Adipose tissue (tissue), 3 donors: Measurements from ENCODE around the gene ANGPTL4. TPM values are rescaled to one million over a fixed set of nuclear protein-coding genes. Genes with fewer than 3 reads are reported as not detected.
"Not testable (repeated sequence)": the region's sequence is repeated elsewhere in the genome, so short reads cannot be mapped to it uniquely, and the experiment has no call there.

Experiments used
- H3K27ac ChIP-seq: one replicate; pipeline ENCODE4 v1.5.1; 2013; ENCODE audit warnings: low read depth, low read length
- whole genome bisulfite sequencing, 3 donors: extraction: QIAGEN DNeasy Blood & Tissue Kit; methylation state at CpG; one replicate each; pipeline ENCODE4 v1.1.7; 2013; 5-methylcytosine and 5-hydroxymethylcytosine counted together
- polyA plus RNA-seq, 3 donors: library from polyadenylated mRNA; stranded (reverse); fragments of 200-250 nt; gene quantifications; one replicate each; pipeline ENCODE4 v1.2.3, GENCODE V29; 2013
- donor health status: healthy with polysubstance abuse.
- donor health status: Bipolar disorder and iron deficiency.
- donor health status: healthy.

Gene ANGPTL4
- polyA plus RNA-seq, 3 donors: 43.9 to 297 (median 47.8) TPM

DNA sequence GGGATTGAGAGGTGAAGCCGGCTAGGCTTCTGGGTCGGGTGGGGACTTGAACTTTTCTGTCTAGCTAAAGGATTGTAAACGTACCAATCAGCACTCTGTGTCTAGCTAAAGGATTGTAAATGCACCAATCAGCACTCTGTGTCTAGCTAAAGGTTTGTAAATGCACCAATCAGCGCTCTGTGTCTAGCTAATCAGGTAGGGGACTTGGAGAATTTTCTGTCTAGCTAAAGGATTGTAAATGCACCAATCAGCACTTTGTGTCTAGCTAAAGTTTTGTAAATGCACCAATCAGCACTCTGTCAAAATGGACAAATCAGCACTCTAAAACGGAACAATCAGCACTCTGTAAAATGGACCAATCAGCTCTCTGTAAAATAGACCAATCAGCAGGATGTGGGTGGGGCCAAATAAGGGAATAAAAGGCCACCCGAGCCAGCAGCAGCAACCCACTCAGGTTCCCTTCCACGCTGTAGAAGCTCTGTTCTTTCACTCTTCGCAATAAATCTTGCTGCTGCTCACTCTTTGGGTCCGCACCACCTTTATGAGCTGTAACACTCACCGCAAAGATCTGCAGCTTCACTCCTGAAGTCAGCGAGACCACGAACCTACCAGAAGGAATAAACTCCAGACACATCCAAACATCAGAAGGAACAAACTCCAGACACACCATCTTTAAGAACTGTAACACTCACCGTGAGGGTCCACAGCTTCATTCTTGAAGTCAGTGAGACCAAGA lies 15.4 kb downstream of the ANGPTL4 start:
- H3K27ac ChIP-seq: not testable (repeated sequence)
- WGBS, 3 donors: 94 to 97% (median 94%) methylated on average over 13 of the region's 13 CpGs

DNA sequence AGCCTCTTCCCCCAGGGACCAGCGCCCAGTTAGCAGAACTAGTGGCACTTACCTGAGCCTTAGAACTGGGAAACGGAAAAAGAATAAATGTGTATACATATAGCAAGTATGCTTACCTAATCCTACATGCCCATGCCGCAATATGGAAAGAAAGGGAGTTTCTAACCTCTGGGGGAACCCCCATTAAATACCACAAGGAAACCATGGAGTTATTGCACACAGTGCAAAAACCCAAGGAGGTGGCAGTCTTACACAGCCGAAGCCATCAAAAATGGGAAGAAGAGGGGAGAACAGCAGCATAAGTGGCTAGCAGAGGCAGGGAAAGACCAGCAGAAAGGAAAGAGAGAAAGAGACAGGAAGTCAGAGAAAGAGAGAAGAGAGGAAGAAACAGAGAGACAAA lies 20.6 kb downstream of the ANGPTL4 start:
- not testable (repeated sequence) for H3K27ac ChIP-seq
- 51 to 95% (median 76%) methylated on average over 4 of the region's 4 CpGs for WGBS, 3 donors

DNA sequence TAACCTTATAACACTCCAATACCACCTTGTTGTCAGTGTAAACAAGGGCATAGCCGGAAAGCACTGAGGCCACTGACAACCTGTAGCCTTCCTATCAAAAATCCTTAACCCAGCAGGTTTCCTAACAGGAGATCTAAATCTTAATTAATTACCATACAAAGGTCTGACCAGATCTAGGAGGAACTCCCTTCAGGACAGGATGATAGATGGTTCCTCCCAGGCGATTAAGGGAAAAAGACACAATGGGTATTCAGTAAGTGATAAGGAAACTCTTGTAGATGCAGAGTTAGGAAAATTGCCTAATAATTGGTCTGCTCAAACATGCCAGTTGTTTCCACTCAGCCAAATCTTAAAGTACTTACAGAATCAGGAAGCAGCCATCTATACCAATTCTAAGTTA lies 21.1 kb downstream of the ANGPTL4 start:
- H3K27ac ChIP-seq: not testable (repeated sequence)
- WGBS, 3 donors: 38 to 54% (median 54%) methylated on average over 2 of the region's 2 CpGs

DNA sequence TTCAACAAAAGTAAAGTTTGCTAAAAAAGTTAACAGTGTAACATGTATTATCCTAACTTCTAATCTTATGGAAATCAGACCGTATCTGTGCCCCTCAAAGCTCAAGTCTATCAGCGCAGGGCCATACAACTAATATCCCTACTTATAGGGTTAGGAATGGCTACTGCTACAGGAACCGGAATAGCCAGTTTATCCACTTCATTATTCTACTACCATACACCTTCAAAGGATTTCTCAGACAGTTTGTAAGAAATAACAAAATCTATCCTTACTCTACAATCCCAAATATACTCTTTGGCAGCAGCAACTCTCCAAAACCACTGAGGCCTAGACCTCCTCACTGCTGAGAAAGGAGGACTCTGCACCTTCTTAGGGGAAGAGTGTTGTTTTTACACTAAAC lies 21.6 kb downstream of the ANGPTL4 start:
- 41 to 91% (median 88%) methylated on average over 3 of the region's 3 CpGs for WGBS, 3 donors
- not testable (repeated sequence) for H3K27ac ChIP-seq

DNA sequence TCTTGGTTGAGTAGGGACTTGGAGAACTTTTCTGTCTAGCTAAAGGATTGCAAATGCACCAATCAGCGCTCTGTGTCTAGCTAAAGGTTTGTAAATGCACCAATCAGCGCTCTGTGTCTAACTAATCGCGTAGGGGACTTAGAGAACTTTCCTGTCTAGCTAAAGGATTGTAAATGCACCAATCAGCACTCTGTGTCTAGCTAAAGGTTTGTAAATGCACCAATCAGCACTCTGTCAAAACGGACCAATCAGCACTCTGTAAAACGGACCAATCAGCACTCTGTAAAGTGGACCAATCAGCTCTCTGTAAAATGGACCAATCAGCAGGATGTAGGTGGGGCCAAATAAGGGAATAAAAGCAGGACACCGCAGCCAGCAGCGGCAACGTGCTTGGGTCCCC lies 22.5 kb downstream of the ANGPTL4 start:
- not testable (repeated sequence) for H3K27ac ChIP-seq
- 84 to 92% (median 87%) methylated on average over 9 of the region's 9 CpGs for whole genome bisulfite sequencing, 3 donors

DNA sequence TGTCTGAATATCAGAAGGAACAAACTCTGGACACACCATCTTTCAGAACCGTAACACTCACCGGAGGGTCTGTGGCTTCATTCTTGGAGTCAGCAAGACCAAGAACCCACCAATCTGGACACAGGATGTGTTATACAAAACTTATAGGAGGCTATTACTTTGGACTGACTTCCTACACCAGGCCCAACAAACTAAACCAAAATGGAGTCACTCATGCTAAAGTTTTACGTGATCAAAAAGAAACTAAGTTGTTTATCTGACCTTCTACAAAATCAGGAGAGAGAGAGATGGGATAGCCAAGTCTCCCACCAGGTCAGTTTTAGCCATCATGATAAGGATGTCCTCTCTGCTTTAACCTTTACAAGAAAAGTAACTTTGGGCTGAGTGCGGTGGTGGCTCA lies 23.0 kb downstream of the ANGPTL4 start:
- no peak overlapping the region for H3K27ac ChIP-seq

DNA sequence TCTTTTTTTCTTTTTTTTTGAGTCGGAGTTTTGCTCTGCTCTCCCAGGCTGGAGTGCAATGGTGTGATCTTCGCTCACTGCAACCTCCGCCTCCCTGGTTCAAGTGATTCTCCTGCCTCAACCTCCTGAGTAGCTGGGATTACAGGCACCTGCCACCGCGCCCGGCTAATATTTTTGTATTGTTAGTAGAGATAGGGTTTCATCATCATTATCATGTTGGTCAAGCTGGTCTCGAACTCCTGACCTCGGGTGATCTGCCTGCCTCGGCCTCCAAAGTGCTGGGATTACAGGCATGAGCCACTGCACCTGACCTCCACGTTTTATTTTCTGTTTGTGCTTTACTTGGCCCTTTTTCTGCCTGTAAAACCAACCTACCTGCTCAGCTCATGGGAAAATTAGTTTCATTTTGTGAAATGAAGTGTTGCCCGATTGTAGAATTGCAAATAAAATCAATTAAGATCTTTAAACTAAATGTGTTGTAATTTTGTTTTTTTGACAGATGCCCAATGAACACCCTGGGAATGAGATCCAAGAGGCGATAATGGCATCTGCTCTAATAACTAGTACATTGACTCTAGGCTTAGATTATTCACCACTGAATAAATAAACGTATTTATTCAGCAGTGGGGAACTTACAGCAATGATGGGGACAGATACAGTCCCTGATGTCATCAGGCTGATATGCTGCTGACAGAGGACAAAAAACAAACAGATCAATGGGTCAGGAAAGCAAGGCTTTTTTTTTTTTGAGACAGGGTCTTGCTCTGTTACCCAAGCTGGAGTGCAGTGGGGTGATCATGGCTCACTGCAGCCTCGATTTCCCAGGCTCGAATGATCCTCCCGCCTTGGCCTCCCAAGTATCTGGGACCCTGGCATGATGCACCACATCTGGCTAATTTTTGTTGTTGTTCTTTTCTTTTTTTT lies 24.0 kb downstream of the ANGPTL4 start:
- WGBS, 3 donors: 53 to 92% (median 92%) methylated on average over 16 of the region's 16 CpGs
- no peak overlapping the region for H3K27ac ChIP-seq

More for the DNA sequence above, 23.0 kb downstream of the ANGPTL4 start:
- WGBS, 3 donors: 74 to 99% (median 84%) methylated on average over 4 of the region's 4 CpGs

DNA sequence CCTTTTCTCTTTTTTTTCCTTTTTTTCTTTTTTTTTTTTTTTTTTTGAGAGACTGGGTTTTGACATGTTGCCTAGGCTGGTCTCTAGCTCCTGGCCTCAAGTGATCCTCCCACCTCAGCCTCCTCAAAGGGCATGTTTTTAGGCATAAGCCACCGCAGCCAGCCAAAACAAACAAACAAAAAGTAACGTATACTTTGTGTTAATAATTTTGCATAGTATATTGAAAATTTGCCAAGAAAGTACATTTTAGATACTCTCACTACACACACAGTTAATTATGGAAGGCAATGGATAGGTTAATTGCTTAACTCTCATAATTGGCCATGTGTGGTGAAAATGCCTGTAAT lies 24.6 kb downstream of the ANGPTL4 start:
- H3K27ac ChIP-seq: no peak overlapping the region
- 33 to 65% (median 60%) methylated on average over 2 of the region's 2 CpGs for WGBS, 3 donors

DNA sequence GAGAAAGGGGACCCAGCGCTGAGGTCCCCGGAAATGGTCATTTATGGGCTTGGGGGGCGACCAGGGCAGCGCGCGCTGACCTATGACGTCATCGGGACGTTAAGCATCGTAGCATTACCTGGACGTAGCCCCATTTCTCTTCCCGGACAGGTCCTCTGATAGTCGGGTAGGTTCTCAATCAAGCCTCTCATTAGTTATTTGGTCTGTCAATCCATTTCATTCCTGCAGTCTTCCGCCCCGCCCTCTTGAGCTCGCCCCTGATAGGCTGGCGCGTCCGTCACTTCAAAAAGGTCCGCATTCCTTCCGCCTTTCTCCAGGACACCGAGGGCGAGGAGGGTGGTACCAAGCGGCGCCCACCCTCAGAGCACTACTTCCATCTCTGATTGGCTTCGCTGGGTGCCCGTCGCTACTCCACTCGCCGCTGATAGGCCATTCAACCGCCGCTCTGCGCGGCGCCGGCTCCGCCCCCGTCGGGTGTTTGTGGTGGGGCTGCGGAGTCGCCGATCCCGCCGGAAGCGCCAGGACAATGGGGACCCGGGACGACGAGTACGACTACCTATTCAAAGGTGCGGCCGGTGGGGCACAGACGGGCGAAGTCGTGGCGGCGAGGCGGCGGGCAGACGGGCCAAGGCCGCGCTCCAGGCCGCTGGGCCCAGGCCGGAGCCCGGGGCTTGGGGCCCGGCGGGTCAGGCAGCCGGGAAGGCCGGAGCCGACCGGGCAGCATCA lies 26.1 kb downstream of the ANGPTL4 start, which contains the start of gene RAB11B:
Gene RAB11B (plus strand): TSS at position 470 of the 726 bp plus-strand sequence. CDS start 57 bp downstream, at position 527.
- H3K27ac ChIP-seq: peak within 1 kb of the TSS; percentile 100
- whole genome bisulfite sequencing, 3 donors: 0% methylated on average over 64 to 70 of the region's 70 CpGs

DNA sequence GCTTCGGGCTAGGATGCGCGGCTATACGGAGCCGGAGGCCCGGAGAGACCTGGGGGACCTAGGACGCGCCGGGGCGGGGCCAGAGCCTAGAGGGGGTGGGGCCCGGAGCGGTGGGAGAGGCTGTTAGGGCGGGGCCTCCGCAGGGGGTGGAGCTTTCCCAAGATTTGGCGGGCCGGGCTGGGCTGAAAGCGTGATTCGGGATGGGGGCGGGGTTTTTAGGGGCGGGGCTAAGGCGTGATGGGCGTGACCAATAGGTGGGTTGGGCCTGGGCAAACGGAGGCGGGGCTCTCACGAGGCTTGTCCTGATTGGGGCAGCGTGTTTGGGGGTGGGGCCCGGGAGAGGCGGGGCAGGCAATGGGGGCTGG lies 26.6 kb downstream of the ANGPTL4 start:
- H3K27ac ChIP-seq: peak overlapping the region; percentile 100
- WGBS, 3 donors: 0 to 1% (median 0%) methylated on average over 17 to 28 of the region's 28 CpGs

DNA sequence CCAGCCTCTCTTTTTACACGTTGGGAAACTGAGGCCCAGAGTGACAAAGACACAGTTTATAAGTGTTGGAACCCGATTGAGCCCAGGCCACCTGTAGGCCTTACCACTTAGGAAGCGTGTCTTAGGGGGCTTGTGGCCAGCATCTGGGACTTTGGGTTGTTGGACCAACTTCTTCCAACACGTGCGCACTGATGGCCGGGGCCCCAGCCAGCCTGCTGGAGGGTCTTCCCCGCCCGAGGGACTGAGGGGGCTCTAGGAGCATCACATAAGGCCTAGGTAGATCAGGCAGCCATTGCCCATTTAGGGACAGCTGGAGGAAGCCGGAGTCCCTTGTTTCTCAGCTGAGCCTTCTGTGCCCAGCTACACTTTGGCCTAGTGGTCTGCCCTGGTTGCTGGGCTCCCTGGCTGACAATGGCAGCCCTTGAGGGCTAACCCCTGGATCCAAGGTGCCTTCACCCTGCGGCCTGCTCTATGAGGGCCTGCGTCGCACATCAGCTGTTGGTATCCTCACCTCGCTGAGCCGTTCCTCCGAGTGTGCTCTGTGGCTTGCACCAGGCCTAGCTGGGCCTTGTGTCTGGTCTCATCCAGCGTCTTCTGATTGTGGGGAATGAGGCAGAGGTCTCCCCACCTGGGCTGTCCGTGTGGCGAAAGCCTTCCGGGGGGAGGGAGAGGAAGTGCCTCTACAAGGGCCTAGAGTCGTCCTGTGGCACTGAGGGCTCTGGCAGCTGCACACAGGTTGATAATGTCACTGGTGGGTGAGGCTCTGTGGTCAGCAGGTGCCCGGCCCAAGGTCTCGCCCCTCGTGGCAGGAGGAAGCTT lies 27.5 kb downstream of the ANGPTL4 start:
- 54 to 68% (median 63%) methylated on average over 23 of the region's 23 CpGs for WGBS, 3 donors

DNA sequence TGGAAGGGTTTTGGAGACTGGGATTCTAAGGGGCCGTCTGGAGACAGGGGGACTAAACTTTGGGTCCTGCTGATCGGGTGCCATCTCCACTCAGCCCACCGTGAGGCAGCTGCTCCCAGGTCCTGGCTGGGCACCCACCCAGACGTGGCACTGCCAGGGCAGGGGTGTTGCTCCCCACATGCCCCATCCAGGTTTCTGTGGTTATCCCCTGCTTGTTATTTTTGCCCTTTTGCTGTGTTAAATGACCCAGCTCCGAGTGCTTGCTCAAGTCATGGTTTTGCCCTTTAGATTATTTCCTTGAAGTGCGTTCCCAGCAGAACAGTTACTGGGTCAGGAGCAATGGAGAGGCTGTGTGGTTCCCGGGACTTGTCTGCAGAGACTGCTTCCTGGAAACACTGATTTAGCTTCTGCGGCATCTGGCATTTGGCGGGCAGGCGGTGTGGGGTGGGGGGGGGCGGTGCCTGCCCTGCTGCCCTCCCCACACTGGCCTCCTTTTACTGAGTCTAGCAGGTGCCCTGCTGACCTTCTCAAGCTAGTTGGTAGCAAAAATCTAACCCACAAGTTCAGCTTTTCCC lies 28.1 kb downstream of the ANGPTL4 start:
- peak overlapping the region; percentile 83 for H3K27ac ChIP-seq
- 23 to 35% (median 25%) methylated on average over 11 of the region's 11 CpGs for whole genome bisulfite sequencing, 3 donors

More for the DNA sequence above, 27.5 kb downstream of the ANGPTL4 start:
- H3K27ac ChIP-seq: peak overlapping the region; percentile 83

DNA sequence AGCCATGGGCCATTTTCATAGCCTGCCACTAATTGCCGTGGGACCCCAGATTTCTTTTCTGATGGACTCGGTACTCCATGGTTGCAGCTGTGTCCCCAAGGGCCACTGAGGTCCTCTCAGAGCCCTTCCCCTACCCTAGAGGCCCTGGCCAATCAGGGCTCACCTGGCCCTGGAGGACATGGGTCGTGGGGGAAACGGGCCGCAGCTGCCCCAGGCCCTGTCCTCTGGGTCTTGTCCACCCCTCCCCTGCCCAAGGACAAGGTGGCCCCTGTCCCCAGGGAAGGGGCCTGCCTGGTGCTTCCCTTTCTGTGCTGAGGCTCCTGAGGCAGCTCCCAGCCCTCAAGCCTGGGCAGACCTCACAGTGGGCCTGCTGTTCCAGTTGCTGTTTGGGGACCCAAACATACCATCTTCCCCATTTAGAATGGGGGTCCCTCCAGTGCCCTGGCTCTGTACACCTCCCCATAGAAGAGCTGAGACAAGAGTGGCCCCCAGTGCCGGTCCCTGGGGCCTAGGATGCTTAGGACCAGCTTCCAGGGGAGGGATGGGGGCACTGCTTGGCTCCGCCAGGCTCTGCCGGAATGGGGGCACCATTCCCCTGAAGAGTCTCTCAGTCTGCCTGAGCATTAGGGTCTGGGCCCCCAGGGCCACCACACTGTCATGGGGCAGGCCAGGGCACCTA lies 29.4 kb downstream of the ANGPTL4 start:
- WGBS, 3 donors: 68 to 72% (median 71%) methylated on average over 8 of the region's 8 CpGs
- no peak overlapping the region for H3K27ac ChIP-seq

DNA sequence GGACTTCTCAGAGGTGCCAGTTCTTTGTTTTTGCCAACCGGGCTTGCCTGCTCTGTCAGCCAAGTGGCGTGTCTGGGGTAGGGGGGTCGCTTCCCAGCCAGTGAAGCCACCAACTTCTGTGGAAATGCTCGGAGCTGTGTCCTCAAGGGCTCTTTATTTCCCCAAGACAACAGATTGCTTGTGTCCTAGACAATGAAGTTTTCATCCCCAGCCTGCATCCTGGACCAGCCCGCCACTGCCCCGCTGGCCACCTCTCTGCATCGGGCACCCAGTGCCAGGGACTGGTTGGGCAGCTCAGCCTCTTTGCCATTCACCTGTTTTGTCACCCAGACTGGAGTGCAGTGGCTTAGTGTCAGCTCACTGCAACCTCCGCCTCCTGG lies 29.9 kb downstream of the ANGPTL4 start:
- H3K27ac ChIP-seq: no peak overlapping the region

DNA sequence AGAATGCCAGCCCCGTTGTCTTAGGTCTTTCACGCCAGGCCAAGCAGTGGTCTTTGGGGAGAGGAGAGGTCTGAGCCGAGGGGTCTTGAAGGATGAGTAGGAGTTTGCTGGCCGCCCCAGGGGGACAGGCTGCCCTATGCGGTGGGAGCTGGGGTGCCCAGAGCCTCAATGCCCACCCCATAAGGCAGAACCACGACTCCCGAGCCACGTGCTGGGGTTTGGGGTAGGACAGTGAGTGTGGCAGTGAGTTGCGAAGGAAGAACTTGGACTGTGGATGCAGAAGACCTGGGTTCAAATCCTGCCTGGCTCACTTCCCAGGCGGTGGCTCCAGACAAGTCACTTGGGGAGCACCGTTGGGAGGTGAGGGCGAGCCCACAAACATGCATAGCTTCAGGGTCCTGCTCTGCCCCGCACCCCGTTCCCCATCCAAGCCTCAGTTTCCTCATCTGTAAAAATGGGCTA lies 31.7 kb downstream of the ANGPTL4 start:
- WGBS, 3 donors: 87 to 89% (median 88%) methylated on average over 14 of the region's 14 CpGs
- H3K27ac ChIP-seq: no peak overlapping the region

More for the DNA sequence above, 29.9 kb downstream of the ANGPTL4 start:
- 79 to 85% (median 85%) methylated on average over 8 of the region's 8 CpGs for WGBS, 3 donors

DNA sequence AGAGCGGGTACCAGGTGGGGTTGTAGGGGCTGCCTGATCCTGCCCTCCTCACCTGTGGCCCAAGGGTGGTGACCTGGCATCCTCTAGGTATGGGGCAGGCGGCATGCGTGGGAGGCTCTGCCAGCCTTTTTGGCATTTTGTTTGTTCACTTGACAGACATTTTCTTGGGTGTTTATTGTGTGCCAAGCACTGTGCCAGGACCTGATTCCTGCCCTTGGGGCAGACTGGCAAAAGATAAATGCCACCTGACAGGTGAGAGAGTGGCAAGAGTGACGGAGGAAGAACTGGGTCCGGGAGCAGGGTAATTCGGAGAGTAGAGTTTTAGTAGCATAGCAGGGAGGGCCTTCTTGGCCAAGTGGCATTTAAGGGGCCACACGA lies 32.2 kb downstream of the ANGPTL4 start:
- no peak overlapping the region for H3K27ac ChIP-seq
- 67 to 91% (median 89%) methylated on average over 7 of the region's 7 CpGs for WGBS, 3 donors

DNA sequence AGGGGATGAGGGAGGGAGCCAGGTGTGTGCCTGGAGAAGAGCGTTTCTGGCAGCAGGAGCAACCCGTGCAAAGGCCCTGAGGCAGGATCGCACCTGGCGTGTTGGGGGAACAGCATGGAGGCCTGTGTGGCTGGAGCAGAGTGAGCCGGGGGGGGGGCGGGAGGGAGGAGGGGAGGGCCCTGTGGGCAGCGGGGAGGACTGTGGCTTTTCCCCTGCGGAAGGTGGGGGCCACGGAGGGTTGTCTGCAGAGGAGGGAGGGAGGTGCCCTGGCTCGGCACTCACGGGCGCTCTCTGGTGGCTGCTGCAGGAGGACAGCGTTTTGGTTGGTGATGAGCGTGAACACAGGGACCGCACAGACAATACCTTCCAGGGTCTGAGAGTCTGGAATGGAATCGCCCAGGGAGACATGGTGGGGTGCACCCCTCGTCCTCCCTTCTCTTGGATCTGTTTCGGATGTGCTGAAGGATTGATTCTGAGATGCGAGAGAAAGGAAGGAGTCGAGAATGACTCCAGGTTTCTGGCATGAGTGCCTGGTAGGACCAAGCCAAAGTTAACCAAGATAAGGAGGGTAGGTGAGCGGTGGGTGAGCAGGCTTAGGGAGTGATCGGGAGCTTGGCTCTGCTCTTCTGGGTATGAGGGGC lies 32.7 kb downstream of the ANGPTL4 start:
- no peak overlapping the region for H3K27ac ChIP-seq
- WGBS, 3 donors: 46 to 51% (median 51%) methylated on average over 18 to 22 of the region's 22 CpGs
